Chondrocyte (in vitro differentiated cells): ENCODE results near the gene BAG5. TPM values are rescaled to one million over a fixed set of nuclear protein-coding genes. Genes with fewer than 3 reads are reported as not detected.

Source experiments
- DNase-seq: peaks from one replicate; pipeline ENCODE4 v3.0.0; 2021; ENCODE audit warnings: mixed read lengths, low spot score
- H3K27ac Mint-ChIP-seq: one replicate; pipeline ENCODE4 v1.8.0; 2021; ENCODE audit warnings: mild to moderate bottlenecking, moderate library complexity, mixed read lengths; ENCODE audit not compliant: unreplicated experiment
- H3K27me3 Mint-ChIP-seq: 2 replicates; pipeline ENCODE4 v1.8.0; 2021; ENCODE audit warnings: low read depth, mixed read lengths
- H3K36me3 Mint-ChIP-seq: 2 replicates; pipeline ENCODE4 v1.8.0; 2021; ENCODE audit warnings: low read depth, mixed read lengths
- H3K4me1 Mint-ChIP-seq: 2 replicates; pipeline ENCODE4 v1.8.0; 2021; ENCODE audit warnings: low read depth, mild to moderate bottlenecking, mixed read lengths
- H3K4me3 Mint-ChIP-seq: one replicate; pipeline ENCODE4 v1.8.0; 2021; ENCODE audit warnings: mild to moderate bottlenecking, moderate library complexity, mixed read lengths; ENCODE audit not compliant: unreplicated experiment
- H3K9me3 Mint-ChIP-seq: 2 replicates; pipeline ENCODE4 v1.8.0; 2021; ENCODE audit warnings: low read depth, mixed read lengths
- CTCF ChIP-seq: fragments of 200-600 bp; sonication (generic); IDR thresholded peaks from 2 replicates; pipeline ENCODE4 v1.5.0; 2021; ENCODE audit warnings: antibody characterized with exemption, mild to moderate bottlenecking, moderate library complexity
- total RNA-seq: library from RNA; stranded (reverse); gene quantifications from 3 replicates; pipeline ENCODE4 v1.2.1, GENCODE V29; 2021

BAG5 gene
- total RNA-seq, 1 donor from 2014 or later = 22.6 TPM

DNA sequence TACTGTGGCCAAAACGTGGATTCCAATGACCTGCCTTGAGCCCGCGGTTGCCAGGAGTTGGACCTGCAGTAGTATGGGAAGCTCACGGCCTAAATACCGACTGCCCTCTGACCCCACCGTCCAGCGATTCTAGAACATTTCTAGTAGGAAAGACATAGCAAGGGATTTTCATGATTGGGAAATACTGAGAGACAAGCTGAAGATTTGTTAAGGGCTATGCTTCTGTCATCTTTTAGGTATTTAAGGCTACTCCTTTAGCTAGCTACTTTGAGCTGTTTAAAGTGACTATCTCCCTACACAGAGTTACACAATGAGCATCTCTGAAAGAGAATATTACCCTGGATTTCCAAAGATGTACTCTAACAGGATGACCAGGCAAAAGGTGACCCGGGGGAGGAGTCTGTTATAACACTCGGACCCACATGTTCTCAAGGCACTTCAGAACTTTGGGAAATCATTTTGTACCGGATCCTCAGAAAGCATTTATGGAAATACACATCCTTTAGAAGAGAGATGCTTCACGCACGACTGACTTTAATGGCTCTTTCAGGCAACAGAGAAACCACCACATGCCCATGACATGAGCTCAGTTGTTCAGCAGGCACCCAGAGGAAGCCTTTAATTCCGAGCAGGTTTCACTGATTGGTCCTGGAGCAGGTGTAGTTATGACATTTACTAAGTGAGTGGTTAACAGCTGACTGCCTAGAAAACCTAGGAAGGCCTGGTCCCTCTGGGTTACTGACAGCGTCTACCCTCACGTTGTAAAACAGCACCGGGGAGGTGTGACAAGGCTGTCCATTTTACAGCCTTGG, 4.2 kb downstream of the BAG5 start:
- H3K4me3 Mint-ChIP-seq = no peak overlapping the region
- H3K9me3 Mint-ChIP-seq = no peaks in the 10 kb centered on the region
- H3K36me3 Mint-ChIP-seq = peaks cover 10% of the 10 kb centered on the region
- no peak for DNase-seq
- no peak overlapping the region for H3K27ac Mint-ChIP-seq
- no peak for TF ChIP-seq CTCF
- no peaks in the 10 kb centered on the region for H3K27me3 Mint-ChIP-seq
- H3K4me1 Mint-ChIP-seq = peaks cover 32% of the 10 kb centered on the region

GRCh38 chr14:103556946-103557758, 5.3 kb downstream of the BAG5 start:
- no peak overlapping the region for H3K4me3 Mint-ChIP-seq
- no peak overlapping the region for H3K27ac Mint-ChIP-seq
- H3K9me3 Mint-ChIP-seq = no peaks in the 10 kb centered on the region
- H3K27me3 Mint-ChIP-seq = no peaks in the 10 kb centered on the region
- no peak for DNase-seq
- H3K36me3 Mint-ChIP-seq = peaks cover 10% of the 10 kb centered on the region
- peaks cover 42% of the 10 kb centered on the region for H3K4me1 Mint-ChIP-seq
- no peak for TF ChIP-seq CTCF

- Mint-ChIP-seq H3K27ac (no peak overlapping the region), H3K9me3 (no peaks in the 10 kb centered on the region), H3K4me1 (peaks cover 39% of the 10 kb centered on the region), H3K36me3 (peaks cover 10% of the 10 kb centered on the region), H3K27me3 (no peaks in the 10 kb centered on the region), H3K4me3 (no peak overlapping the region)
- no peak for TF ChIP-seq CTCF
- DNase-seq = no peak
These were observed 6.7 kb downstream of the BAG5 start for GRCh38 chr14:103555559-103556337.

DNA sequence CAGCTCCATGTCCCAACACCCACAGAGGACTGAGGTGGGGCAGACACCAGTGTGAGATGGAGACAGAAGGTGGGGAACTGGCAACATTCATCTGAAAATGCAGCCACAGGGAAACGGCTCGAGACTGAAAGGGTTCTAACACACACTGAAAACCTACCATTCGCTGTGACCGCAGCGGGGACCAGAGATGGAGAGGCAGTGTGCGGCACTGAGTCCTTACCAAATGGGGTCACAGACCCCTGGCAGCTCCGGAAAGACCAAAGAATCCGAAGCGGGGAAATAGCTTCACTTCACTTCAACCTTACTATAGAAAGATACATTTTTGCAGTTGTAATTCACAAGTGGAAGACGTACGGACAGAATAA, 9.6 kb downstream of the BAG5 start:
- DNase-seq = peak; percentile 46
- TF ChIP-seq CTCF = no peak
- Mint-ChIP-seq H3K27ac (peak overlapping the region; percentile 89), H3K4me1 (peaks cover 30% of the 10 kb centered on the region), H3K9me3 (no peaks in the 10 kb centered on the region), H3K4me3 (no peak overlapping the region), H3K27me3 (no peaks in the 10 kb centered on the region), H3K36me3 (no peaks in the 10 kb centered on the region)
